ENCODE results near the gene GSTM3. TPM values are rescaled to one million over a fixed set of nuclear protein-coding genes. Genes with fewer than 3 reads are reported as not detected.

The GSTM3 gene
- total RNA-seq, 1 donor from 2014 or later = 93.7 TPM

DNA sequence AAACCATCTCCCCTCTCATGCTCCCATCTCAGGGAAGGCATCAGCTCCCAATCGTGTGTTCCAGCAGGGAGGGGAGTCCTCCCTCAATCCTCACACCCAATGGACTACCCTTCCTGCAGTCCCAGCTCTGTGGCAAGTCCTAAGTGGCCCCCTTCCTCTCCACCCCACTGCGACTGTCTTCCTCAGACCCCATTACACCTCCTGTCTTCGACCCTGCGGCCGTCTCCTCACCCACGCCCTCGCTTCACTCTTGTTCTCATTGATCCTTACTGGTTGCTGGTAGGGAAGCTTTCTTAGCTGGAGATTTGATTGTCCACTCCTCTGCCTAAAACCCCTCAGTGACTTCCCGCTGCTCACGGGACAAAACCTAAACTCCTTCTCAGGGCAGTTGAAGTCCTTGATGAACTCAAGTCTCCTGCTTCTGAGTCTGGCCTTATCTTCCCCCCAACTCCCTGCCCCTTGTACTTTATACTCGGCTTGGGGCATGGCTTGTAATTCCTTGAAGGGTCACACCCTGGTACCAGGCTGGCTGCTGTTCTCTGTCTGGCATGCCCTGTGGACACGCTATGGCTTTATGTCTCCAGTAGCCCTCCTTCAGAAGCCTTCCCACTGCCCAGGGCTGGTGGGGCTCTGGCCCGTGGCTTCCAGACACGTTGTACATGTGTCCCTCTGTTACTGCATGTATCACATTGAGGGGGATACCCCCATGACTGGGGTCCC is 25.2 kb upstream of the GSTM3 start:
- Histone ChIP-seq H3K36me3 (no peaks in the 10 kb centered on the region), H3K27ac (replicated peaks) (peak overlapping the region; percentile 75), H3K4me3 (no peak overlapping the region), H3K4me1 (peaks cover 36% of the 10 kb centered on the region), H3K27me3 (ENCODE audit: low read depth) (no peaks in the 10 kb centered on the region), H3K9me3 (replicated peaks) (no peaks in the 10 kb centered on the region)
- intact Hi-C loops (cut with micrococcal nuclease) = no loop called here
- TF ChIP-seq, protein P1, sequence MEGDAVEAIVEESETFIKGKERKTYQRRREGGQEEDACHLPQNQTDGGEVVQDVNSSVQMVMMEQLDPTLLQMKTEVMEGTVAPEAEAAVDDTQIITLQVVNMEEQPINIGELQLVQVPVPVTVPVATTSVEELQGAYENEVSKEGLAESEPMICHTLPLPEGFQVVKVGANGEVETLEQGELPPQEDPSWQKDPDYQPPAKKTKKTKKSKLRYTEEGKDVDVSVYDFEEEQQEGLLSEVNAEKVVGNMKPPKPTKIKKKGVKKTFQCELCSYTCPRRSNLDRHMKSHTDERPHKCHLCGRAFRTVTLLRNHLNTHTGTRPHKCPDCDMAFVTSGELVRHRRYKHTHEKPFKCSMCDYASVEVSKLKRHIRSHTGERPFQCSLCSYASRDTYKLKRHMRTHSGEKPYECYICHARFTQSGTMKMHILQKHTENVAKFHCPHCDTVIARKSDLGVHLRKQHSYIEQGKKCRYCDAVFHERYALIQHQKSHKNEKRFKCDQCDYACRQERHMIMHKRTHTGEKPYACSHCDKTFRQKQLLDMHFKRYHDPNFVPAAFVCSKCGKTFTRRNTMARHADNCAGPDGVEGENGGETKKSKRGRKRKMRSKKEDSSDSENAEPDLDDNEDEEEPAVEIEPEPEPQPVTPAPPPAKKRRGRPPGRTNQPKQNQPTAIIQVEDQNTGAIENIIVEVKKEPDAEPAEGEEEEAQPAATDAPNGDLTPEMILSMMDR (IDR thresholded peaks at IDR 0.05; ENCODE audit: borderline replicate concordance) = no peak
- peak; percentile 6 for DNase-seq

DNA sequence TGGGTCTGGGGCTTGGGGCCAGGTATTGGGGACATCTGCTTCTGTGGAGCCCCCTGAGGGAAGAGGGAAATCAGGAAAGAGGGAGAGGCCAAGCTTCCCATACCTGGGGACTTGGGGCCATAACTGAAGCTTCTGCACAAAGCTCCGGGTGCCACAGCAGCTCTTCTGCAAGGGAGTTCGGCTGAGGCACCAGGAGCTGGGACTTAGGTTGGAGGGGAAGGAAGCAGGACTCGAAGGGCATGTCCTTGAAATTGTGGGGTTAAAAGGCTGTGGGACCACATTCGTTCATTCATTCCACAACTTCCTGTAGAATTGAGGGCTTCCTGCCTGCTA is 24.6 kb upstream of the GSTM3 start:
- H3K27me3 ChIP-seq (ENCODE audit: low read depth) = no peaks in the 10 kb centered on the region
- H3K36me3 ChIP-seq = no peaks in the 10 kb centered on the region
- H3K9me3 ChIP-seq (replicated peaks) = no peaks in the 10 kb centered on the region
- no peak overlapping the region for H3K27ac ChIP-seq (replicated peaks)
- H3K4me3 ChIP-seq = no peak overlapping the region
- peak; percentile 8 for DNase-seq
- peaks cover 30% of the 10 kb centered on the region for H3K4me1 ChIP-seq
- TF ChIP-seq, protein P1 (IDR thresholded peaks at IDR 0.05; ENCODE audit: borderline replicate concordance) = no peak
- intact Hi-C loops (cut with micrococcal nuclease) = no loop called here

DNA sequence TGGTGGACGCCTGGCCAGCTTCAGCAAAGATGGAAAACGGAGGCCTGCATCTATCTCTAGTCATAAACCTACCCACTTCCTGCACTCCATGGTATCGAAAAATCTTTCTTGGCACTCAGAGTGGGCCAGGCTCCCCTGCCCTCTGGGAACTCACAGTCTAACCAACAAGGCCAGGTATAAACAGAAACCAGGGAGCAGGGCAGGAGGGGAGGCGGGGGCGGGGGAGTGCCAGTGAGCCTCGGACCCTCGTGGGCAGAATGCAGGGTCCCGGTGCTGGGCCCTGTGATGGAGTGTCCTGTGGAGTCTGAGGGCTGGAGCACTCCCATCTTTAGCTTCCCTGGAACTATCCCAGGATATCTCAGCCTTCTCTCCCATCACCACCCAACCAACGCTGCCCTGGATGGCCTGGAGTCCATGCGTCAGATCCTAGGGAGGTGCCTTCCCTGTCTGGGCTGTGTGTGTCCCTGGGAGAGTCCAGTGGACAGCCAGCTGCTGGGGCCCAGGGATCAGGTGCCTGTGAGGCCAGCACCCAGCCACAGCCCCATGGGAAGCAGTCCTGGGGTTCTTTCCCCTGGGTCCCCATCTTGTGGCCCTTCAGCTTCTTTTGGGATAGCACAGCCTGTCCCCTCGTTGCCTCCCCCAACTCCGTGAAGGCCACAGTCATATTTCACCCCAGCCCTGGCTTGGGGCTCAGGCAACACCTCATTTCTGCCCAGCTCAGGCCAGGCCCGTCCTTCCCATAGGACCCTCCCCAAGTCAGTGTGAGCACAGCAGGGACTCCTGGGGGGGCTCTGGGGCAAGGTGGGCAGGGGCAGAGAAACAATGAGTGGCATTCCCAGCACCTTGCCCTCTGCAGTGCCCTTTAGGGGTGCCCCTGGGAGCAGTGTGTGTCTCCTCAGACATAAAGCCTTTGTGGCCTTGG is 24.0 kb upstream of the GSTM3 start:
- no peaks in the 10 kb centered on the region for H3K27me3 ChIP-seq (ENCODE audit: low read depth)
- no peaks in the 10 kb centered on the region for H3K9me3 ChIP-seq (replicated peaks)
- no peak overlapping the region for H3K4me3 ChIP-seq
- H3K36me3 ChIP-seq = no peaks in the 10 kb centered on the region
- intact Hi-C loops (cut with micrococcal nuclease) = no loop called here
- peaks cover 28% of the 10 kb centered on the region for H3K4me1 ChIP-seq
- H3K27ac ChIP-seq (replicated peaks) = no peak overlapping the region
- DNase-seq = peak; percentile 10
- TF ChIP-seq, protein P1 (IDR thresholded peaks at IDR 0.05; ENCODE audit: borderline replicate concordance) = no peak

DNA sequence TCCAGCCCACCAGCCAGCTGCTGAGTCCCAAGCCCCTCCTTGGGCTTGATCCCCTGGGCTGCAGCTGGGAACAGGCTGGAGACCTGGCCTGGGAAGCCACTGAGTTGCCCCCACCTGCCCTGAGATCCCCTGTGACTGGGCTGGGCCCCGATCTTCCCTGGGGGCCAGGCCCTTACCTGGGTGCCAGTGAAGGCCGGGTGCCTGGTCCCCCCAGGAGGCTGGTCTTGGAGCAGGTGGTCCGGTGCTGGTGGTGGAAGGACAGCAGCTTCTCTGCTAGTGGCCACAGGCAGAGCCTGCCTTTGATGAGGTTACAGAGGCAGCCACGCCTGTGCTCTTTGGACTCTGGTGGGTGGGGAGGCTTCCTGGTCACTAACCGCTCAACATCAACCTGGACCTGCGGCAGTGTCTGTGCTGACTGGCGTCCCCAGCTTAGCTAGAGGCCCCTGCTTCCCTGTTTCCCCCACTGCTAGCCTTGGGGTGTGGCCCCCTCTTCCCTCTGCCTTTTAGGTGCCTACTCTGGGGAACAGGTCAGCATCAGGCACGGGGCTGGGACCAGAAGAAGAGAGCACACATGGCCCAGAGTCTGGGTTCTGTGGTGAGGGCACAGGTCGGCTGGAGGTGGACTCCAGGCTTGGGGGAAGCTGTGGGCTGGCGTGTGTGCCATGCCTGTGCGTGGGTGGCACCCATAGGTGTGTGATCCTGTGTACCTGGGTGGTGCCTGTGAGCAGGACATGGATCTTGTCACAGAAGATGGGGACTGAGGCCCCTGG is 23.0 kb upstream of the GSTM3 start, which contains the start of gene EPS8L3:
TSS of gene EPS8L3 (minus strand) at position 278 of the 770 bp plus-strand sequence. CDS start 2,174 bp downstream, outside the sequence.
- Histone ChIP-seq H3K9me3 (replicated peaks) (no peaks in the 10 kb centered on the region), H3K36me3 (no peaks in the 10 kb centered on the region), H3K27me3 (ENCODE audit: low read depth) (no peaks in the 10 kb centered on the region), H3K4me1 (peaks cover 27% of the 10 kb centered on the region), H3K27ac (replicated peaks) (no peak within 1 kb of the TSS), H3K4me3 (no peak within 1 kb of the TSS)
- intact Hi-C loops (cut with micrococcal nuclease) = no loop called here
- TF ChIP-seq, protein P1 (IDR thresholded peaks at IDR 0.05; ENCODE audit: borderline replicate concordance) = no peak
- DNase-seq = peak; percentile 6

All from left ventricle myocardium inferior (tissue), 1 donor.